Upper lobe of left lung (tissue), 6 donors: Measurements from ENCODE around the gene FAM47E. TPM values are rescaled to one million over a fixed set of nuclear protein-coding genes. Genes with fewer than 3 reads are reported as not detected.

Experiments used
- ATAC-seq, 2 donors: fragments of 200-7000 bp; cut with Tn5 transposase; one replicate each; pipeline ENCODE4 v1.9.1; 2022; ENCODE audit warnings: mild to moderate bottlenecking in 2 of 2, moderate library complexity in 2 of 2; ENCODE audit not compliant: low FRiP score in 2 of 2
- DNase-seq, 2 donors: peaks; one replicate each; pipeline ENCODE4 v3.0.0-alpha.2; 2019 to 2020
- H3K27ac ChIP-seq, 4 donors: fragments of 200-600 bp; sonication (generic); one replicate each; pipeline ENCODE4 v1.5.1; 2016 to 2019
- H3K27me3 ChIP-seq, 4 donors: fragments of 200-600 bp; sonication (generic); one replicate each; pipeline ENCODE4 v1.5.1; 2017 to 2019
- H3K36me3 ChIP-seq, 4 donors: fragments of 200-600 bp; sonication (generic); one replicate each; pipeline ENCODE4 v1.5.1; 2016 to 2019
- H3K4me1 ChIP-seq, 4 donors: fragments of 200-600 bp; sonication (generic); one replicate each; pipeline ENCODE4 v1.5.1; 2018 to 2019
- H3K4me3 ChIP-seq, 4 donors: fragments of 200-600 bp; sonication (generic); one replicate each; pipeline ENCODE4 v1.5.1; 2017 to 2019; ENCODE audit warnings: mild to moderate bottlenecking in 2 of 4, moderate library complexity in 1 of 4
- H3K9me3 ChIP-seq, 4 donors: fragments of 200-600 bp; sonication (generic); one replicate each; pipeline ENCODE4 v1.5.1; 2018 to 2019
- CTCF ChIP-seq, 6 experiments: fragments of 450-650 bp in 4 of 6; fragments of 200-600 bp in 2 of 6; sonication (generic) in 2 of 6; IDR thresholded peaks; one replicate each; pipeline ENCODE4 v1.5.1; 2016 to 2019; ENCODE audit warnings: antibody characterized with exemption in 6 of 6
- EP300 ChIP-seq, 4 donors: sonication (generic); formaldehyde crosslinking; IDR thresholded peaks; one replicate each; pipeline ENCODE4 v1.5.1; 2017; ENCODE audit warnings: antibody characterized with exemption in 4 of 4, control low read depth in 2 of 4
- POLR2A ChIP-seq, 4 donors: fragments of 450-650 bp; IDR thresholded peaks; one replicate each; pipeline ENCODE4 v1.5.1; 2016 to 2017; ENCODE audit warnings: antibody characterized with exemption in 4 of 4, mild to moderate bottlenecking in 2 of 4
- POLR2AphosphoS5 ChIP-seq, 2 donors: sonication (generic); formaldehyde crosslinking; IDR thresholded peaks; one replicate each; pipeline ENCODE4 v1.5.1; 2017; ENCODE audit warnings: antibody characterized with exemption in 2 of 2
- WGBS, 2 donors: methylation state at CpG; one replicate each; pipeline ENCODE4 v1.1.5; 2017 to 2018; 5-methylcytosine and 5-hydroxymethylcytosine counted together
- total RNA-seq, 6 donors: library from RNA; depleted of rRNA in 4 of 6; stranded (reverse); fragments of >200 nt in 4 of 6; gene quantifications; one replicate each; pipeline versions ENCODE4 v1.1.0 to v1.2.1, GENCODE V29; 2016 to 2021
- donor health status: DM: no; HTN: no; CAD: no; lungs with moderate emphysema.
- donor health status: DM: no; HTN: yes; CAD: no; lungs with severe emphysema.

The FAM47E gene
- total RNA-seq, 6 donors from 2014 or later, result 4.0 to 17.5 (median 6.5) TPM

- WGBS, 2 donors, result 70 to 75% methylated on average over 5 of the region's 5 CpGs
Observed at GRCh38 chr4:76272999-76273398, 21.5 kb downstream of the FAM47E start.

DNA sequence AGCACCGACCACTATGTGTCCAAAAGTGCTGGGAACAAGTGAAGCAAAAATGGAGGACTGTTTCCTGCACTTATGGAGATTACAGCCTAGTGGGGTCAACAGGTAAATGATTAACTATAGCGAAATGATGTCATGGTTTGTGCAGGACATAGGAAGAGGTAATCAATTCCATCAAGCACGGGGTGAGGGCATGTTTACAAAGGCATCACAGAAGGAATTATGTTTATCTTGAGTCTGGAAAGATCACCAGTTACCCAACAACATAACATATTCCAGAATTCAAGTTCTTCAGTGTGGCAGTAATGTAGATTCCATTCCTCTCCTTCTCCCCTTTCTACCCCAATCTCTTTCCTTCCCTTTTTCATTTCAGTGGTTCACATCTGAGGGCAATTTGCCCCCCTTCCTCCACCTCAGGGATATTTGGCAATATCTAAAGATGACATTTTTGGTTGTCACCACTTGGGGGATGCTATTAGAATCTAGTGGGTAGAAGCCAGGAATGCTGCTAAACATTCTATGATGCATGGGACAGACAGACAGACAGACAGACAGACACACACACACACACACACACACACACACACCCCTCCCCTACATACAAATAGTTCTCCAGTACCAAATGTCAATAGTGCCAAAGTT, 24.1 kb downstream of the FAM47E start:
- TF ChIP-seq POLR2AphosphoS5 (IDR thresholded peaks at IDR 0.05) (no peak), CTCF (IDR thresholded peaks at IDR 0.05) (no peak), EP300 (IDR thresholded peaks at IDR 0.05) (no peak), POLR2A (IDR thresholded peaks at IDR 0.05) (no peak)
- ATAC-seq, result no peak
- WGBS, 2 donors, result 74 to 77% methylated on average over 3 of the region's 3 CpGs

More at GRCh38 chr4:76272999-76273398, 21.5 kb downstream of the FAM47E start:
- DNase-seq, result no peak
- no peak for ATAC-seq
- Histone ChIP-seq H3K9me3 (no peaks in the 10 kb centered on the region), H3K27ac (no peak overlapping the region), H3K27me3 (no peaks in the 10 kb centered on the region), H3K4me3 (no peak overlapping the region), H3K4me1 (peaks cover 0 to 4% (median 0%) of the 10 kb centered on the region in 4 donors), H3K36me3 (no peaks in the 10 kb centered on the region)
- TF ChIP-seq EP300 (IDR thresholded peaks at IDR 0.05) (no peak), POLR2A (IDR thresholded peaks at IDR 0.05) (no peak), POLR2AphosphoS5 (IDR thresholded peaks at IDR 0.05) (no peak), CTCF (IDR thresholded peaks at IDR 0.05) (no peak)

GRCh38 chr4:76276813-76277212, 25.3 kb downstream of the FAM47E start:
- no peaks in the 10 kb centered on the region for H3K36me3 ChIP-seq
- H3K4me1 ChIP-seq, result peaks cover 0 to 8% (median 0%) of the 10 kb centered on the region in 4 donors
- no peak overlapping the region for H3K27ac ChIP-seq
- 84 to 89% methylated on average over 9 of the region's 9 CpGs for WGBS, 2 donors
- no peaks in the 10 kb centered on the region for H3K9me3 ChIP-seq
- no peak for DNase-seq
- no peak overlapping the region for H3K4me3 ChIP-seq
- TF ChIP-seq CTCF (IDR thresholded peaks at IDR 0.05) (no peak), POLR2A (IDR thresholded peaks at IDR 0.05) (no peak), EP300 (IDR thresholded peaks at IDR 0.05) (no peak), POLR2AphosphoS5 (IDR thresholded peaks at IDR 0.05) (no peak)
- H3K27me3 ChIP-seq, result no peaks in the 10 kb centered on the region
- no peak for ATAC-seq

More for the DNA sequence above, 24.1 kb downstream of the FAM47E start:
- no peaks in the 10 kb centered on the region for H3K36me3 ChIP-seq
- peaks cover 0 to 4% (median 0%) of the 10 kb centered on the region in 4 donors for H3K4me1 ChIP-seq
- H3K4me3 ChIP-seq, result no peak overlapping the region
- no peaks in the 10 kb centered on the region for H3K27me3 ChIP-seq
- no peaks in the 10 kb centered on the region for H3K9me3 ChIP-seq
- no peak overlapping the region for H3K27ac ChIP-seq
- DNase-seq, result no peak

DNA sequence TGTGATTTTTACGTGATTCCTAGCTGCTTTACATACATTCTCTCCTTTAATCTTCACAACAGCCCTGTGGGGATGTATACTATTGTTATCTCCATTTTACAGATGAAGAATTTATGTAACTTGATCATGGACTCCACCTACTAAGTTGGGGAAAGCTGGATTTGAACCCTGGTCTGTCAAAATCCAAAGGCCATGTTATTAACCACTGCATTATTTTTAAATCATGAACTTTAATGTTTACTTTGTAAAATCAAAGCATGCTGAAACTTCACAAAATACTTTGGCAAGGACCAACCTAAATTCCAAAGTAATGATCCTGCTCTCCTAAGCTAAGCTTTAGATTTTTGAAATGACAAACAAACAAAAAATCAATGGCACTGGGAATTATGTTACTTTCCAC, 26.1 kb downstream of the FAM47E start:
- 81 to 86% methylated on average over 1 of the region's 1 CpG for WGBS, 2 donors
- ATAC-seq (no peak), DNase-seq (no peak)
- Histone ChIP-seq H3K9me3 (no peaks in the 10 kb centered on the region), H3K27me3 (no peaks in the 10 kb centered on the region), H3K4me1 (peaks cover 0 to 4% (median 0%) of the 10 kb centered on the region in 4 donors), H3K4me3 (no peak overlapping the region), H3K27ac (no peak overlapping the region), H3K36me3 (no peaks in the 10 kb centered on the region)
- TF ChIP-seq POLR2AphosphoS5 (IDR thresholded peaks at IDR 0.05) (no peak), POLR2A (IDR thresholded peaks at IDR 0.05) (no peak), EP300 (IDR thresholded peaks at IDR 0.05) (no peak), CTCF (IDR thresholded peaks at IDR 0.05) (no peak)

- ATAC-seq (no peak), DNase-seq (no peak)
- no peaks in the 10 kb centered on the region for H3K27me3 ChIP-seq
- peaks cover 0 to 4% (median 0%) of the 10 kb centered on the region in 4 donors for H3K4me1 ChIP-seq
- H3K27ac ChIP-seq, result no peak overlapping the region
- TF ChIP-seq POLR2AphosphoS5 (IDR thresholded peaks at IDR 0.05), result no peak
- TF ChIP-seq CTCF (IDR thresholded peaks at IDR 0.05), result no peak
- no peak for TF ChIP-seq POLR2A (IDR thresholded peaks at IDR 0.05)
- no peak for TF ChIP-seq EP300 (IDR thresholded peaks at IDR 0.05)
- no peaks in the 10 kb centered on the region for H3K9me3 ChIP-seq
- no peak overlapping the region for H3K4me3 ChIP-seq
- whole genome bisulfite sequencing, 2 donors, result 32 to 40% methylated on average over 1 of the region's 1 CpG
- H3K36me3 ChIP-seq, result no peaks in the 10 kb centered on the region
Observed at GRCh38 chr4:76278583-76278982, 27.1 kb downstream of the FAM47E start.
